PC-9 (cell line): ENCODE measurements around the gene GOLGA8T. TPM values are rescaled to one million over a fixed set of nuclear protein-coding genes. Genes with fewer than 3 reads are reported as not detected.

Experiments used
- total RNA-seq: library from RNA; stranded (reverse); gene quantifications from 2 replicates; pipeline ENCODE4 v1.2.3, GENCODE V29; 2021

The GOLGA8T gene
- total RNA-seq, 1 experiment from 2014 or later, result not detected

Other genes with a start within 250 kb of the GOLGA8T start
- not detected in 2 replicates for gene GOLGA8J, start 52.1 kb upstream of the GOLGA8T start, total RNA-seq